IPS-18a (cell line): ENCODE data around the gene CHST11.
A peak's percentile ranks its signal among the peaks of the same experiment; 100 is the strongest.

Experiments used
- H3K27ac ChIP-seq: one replicate; pipeline ENCODE4 v1.5.1; 2013; ENCODE audit warnings: low read length
- H3K27me3 ChIP-seq: one replicate; pipeline ENCODE4 v1.6.1; 2013; ENCODE audit warnings: mild to moderate bottlenecking, low read length; ENCODE audit not compliant: control insufficient read depth, insufficient read depth
- H3K36me3 ChIP-seq: one replicate; pipeline ENCODE4 v1.6.1; 2013; ENCODE audit warnings: low read depth, low read length; ENCODE audit not compliant: control insufficient read depth
- H3K4me1 ChIP-seq: one replicate; pipeline ENCODE4 v1.6.1; 2013; ENCODE audit warnings: low read depth, low read length; ENCODE audit not compliant: control insufficient read depth
- H3K4me3 ChIP-seq: one replicate; pipeline ENCODE4 v1.5.1; 2013; ENCODE audit warnings: low read length
- H3K9ac ChIP-seq: one replicate; pipeline ENCODE4 v1.6.1; 2013; ENCODE audit warnings: mild to moderate bottlenecking, low read length, moderate library complexity
- H3K9me3 ChIP-seq: one replicate; pipeline ENCODE4 v1.6.1; 2013; ENCODE audit warnings: low read depth, low read length; ENCODE audit not compliant: control insufficient read depth

The CHST11 gene

GRCh38 chr12:104456417-104456949 lies at the start of gene CHST11:
Gene CHST11, plus strand, starts transcription at chr12:104456948.
- Histone ChIP-seq H3K36me3 (no peaks in the 10 kb centered on the region), H3K9ac (peak within 1 kb of the TSS; percentile 77), H3K4me1 (peaks cover 33% of the 10 kb centered on the region), H3K9me3 (no peaks in the 10 kb centered on the region), H3K4me3 (peak within 1 kb of the TSS; percentile 90), H3K27me3 (peaks cover 42% of the 10 kb centered on the region), H3K27ac (no peak within 1 kb of the TSS)

DNA sequence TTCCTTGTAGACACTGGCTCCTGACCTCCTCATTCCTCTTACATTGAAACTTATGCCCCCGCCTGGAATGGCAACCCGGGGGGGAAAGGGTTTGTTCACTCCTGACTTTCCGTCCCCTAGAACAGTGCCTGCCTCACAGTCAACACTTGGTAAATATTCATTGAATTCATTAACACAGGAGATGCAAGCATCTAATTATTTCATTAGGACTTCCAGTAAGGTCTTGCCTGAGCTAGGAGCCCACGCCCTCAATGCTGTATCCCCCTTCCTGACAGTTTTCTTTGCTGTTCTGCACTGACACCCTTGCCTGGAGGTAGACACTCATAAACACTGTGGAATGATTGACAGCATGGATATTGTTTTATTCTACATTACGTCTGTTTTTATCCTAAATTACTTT lies 49.3 kb upstream of the CHST11 start:
- H3K4me3 ChIP-seq = no peak overlapping the region
- H3K9ac ChIP-seq = no peak overlapping the region
- no peaks in the 10 kb centered on the region for H3K4me1 ChIP-seq
- H3K27ac ChIP-seq = no peak overlapping the region
- H3K36me3 ChIP-seq = no peaks in the 10 kb centered on the region
- H3K27me3 ChIP-seq = no peaks in the 10 kb centered on the region
- H3K9me3 ChIP-seq = no peaks in the 10 kb centered on the region

DNA sequence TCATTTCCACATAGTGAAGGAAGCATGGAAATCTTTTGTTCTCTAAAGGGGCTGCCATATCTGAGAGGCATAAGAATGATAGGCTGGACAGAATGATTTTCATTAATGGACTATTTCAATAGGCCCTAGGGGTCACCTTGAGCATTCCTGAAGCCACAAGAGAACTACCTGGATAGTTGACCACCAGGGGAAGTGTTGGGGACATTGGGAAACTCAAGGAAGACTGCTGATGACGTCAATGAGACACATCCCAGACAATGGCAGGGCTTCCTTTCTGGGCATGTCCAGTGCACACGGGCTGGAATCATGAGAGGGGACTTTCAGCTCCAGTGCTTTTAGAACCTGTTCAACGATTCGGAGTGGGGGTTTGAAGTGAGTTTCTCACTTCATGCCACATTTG lies 48.8 kb upstream of the CHST11 start:
- Histone ChIP-seq H3K4me3 (no peak overlapping the region), H3K9me3 (no peaks in the 10 kb centered on the region), H3K4me1 (peaks cover under 1% of the 10 kb centered on the region), H3K27ac (no peak overlapping the region), H3K36me3 (no peaks in the 10 kb centered on the region), H3K9ac (no peak overlapping the region), H3K27me3 (peaks cover 4% of the 10 kb centered on the region)

- Histone ChIP-seq H3K4me3 (no peak overlapping the region), H3K27ac (no peak overlapping the region), H3K36me3 (no peaks in the 10 kb centered on the region), H3K9ac (no peak overlapping the region), H3K4me1 (peaks cover 25% of the 10 kb centered on the region), H3K9me3 (no peaks in the 10 kb centered on the region), H3K27me3 (peaks cover 17% of the 10 kb centered on the region)
Measured at GRCh38 chr12:104410326-104410725, 46.4 kb upstream of the CHST11 start.

GRCh38 chr12:104410786-104411185 lies 46.0 kb upstream of the CHST11 start:
- H3K27me3 ChIP-seq = peaks cover 22% of the 10 kb centered on the region
- H3K36me3 ChIP-seq = no peaks in the 10 kb centered on the region
- H3K9me3 ChIP-seq = no peaks in the 10 kb centered on the region
- no peak overlapping the region for H3K27ac ChIP-seq
- no peak overlapping the region for H3K4me3 ChIP-seq
- no peak overlapping the region for H3K9ac ChIP-seq
- H3K4me1 ChIP-seq = peaks cover 26% of the 10 kb centered on the region

GRCh38 chr12:104411826-104412641 lies 44.7 kb upstream of the CHST11 start:
- H3K36me3 ChIP-seq = no peaks in the 10 kb centered on the region
- no peak overlapping the region for H3K9ac ChIP-seq
- peaks cover 26% of the 10 kb centered on the region for H3K4me1 ChIP-seq
- peaks cover 29% of the 10 kb centered on the region for H3K27me3 ChIP-seq
- no peak overlapping the region for H3K4me3 ChIP-seq
- H3K9me3 ChIP-seq = no peaks in the 10 kb centered on the region
- no peak overlapping the region for H3K27ac ChIP-seq

DNA sequence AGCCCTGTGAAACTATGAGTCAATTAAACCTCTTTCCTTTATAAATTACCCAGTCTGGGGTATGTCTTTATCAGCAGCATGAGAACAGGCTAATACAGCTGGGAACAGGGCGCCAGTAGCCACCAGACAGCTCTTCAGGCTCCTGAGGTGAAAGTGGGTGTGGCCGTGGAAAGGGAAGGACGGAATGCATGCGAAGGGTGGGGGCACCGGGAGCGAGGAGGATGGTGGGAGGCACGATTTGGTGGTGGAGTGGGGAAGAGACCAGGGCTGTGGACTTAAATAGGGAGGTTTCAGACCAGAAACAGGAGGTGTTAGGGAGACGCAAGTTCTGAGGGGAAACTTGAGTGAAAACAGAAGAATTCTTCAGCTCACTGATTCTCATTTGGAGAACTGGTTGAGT lies 44.1 kb upstream of the CHST11 start:
- Histone ChIP-seq H3K27ac (no peak overlapping the region), H3K36me3 (no peaks in the 10 kb centered on the region), H3K4me3 (no peak overlapping the region), H3K27me3 (peaks cover 32% of the 10 kb centered on the region), H3K4me1 (peaks cover 26% of the 10 kb centered on the region), H3K9me3 (no peaks in the 10 kb centered on the region), H3K9ac (no peak overlapping the region)

DNA sequence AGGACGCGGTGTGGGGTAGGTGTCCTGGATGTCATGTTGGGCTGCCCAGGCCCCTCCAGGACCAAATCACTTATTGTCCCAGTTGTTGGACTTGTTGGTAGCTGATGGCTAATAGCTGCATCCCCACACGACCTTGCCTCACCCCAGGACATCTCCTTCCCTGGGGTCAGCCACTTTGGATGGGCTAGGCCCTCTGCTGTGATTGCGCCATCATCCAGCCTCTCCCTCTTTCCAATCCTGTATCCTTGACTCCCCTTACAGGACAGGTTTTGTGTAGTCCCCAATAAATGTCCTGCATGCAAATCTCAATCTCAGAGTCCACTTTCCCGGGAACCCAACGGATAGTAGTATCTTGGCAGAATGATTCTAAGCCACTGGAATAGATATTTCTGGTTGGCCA lies 43.4 kb upstream of the CHST11 start:
- Histone ChIP-seq H3K27me3 (peaks cover 32% of the 10 kb centered on the region), H3K9ac (no peak overlapping the region), H3K9me3 (no peaks in the 10 kb centered on the region), H3K4me1 (peaks cover 26% of the 10 kb centered on the region), H3K27ac (no peak overlapping the region), H3K36me3 (no peaks in the 10 kb centered on the region), H3K4me3 (no peak overlapping the region)

- H3K4me3 ChIP-seq = peak overlapping the region; percentile 32
- H3K9me3 ChIP-seq = no peaks in the 10 kb centered on the region
- peaks cover 32% of the 10 kb centered on the region for H3K27me3 ChIP-seq
- peaks cover 26% of the 10 kb centered on the region for H3K4me1 ChIP-seq
- H3K36me3 ChIP-seq = no peaks in the 10 kb centered on the region
- H3K9ac ChIP-seq = no peak overlapping the region
- H3K27ac ChIP-seq = no peak overlapping the region
Measured at GRCh38 chr12:104414581-104415341, 42.0 kb upstream of the CHST11 start.

GRCh38 chr12:104415342-104415980 lies 41.3 kb upstream of the CHST11 start:
- Histone ChIP-seq H3K4me3 (no peak overlapping the region), H3K9me3 (no peaks in the 10 kb centered on the region), H3K27me3 (peaks cover 32% of the 10 kb centered on the region), H3K36me3 (no peaks in the 10 kb centered on the region), H3K9ac (no peak overlapping the region), H3K4me1 (peaks cover 26% of the 10 kb centered on the region), H3K27ac (no peak overlapping the region)

- H3K4me3 ChIP-seq = no peak overlapping the region
- H3K27ac ChIP-seq = no peak overlapping the region
- H3K4me1 ChIP-seq = peaks cover 26% of the 10 kb centered on the region
- H3K9me3 ChIP-seq = no peaks in the 10 kb centered on the region
- peaks cover 32% of the 10 kb centered on the region for H3K27me3 ChIP-seq
- H3K36me3 ChIP-seq = no peaks in the 10 kb centered on the region
- H3K9ac ChIP-seq = no peak overlapping the region
Measured at GRCh38 chr12:104416136-104416535, 40.6 kb upstream of the CHST11 start.
